Activated naive CD8-positive, alpha-beta T cell (primary cell): ENCODE results near the gene ANKRD62.

ENCODE experiments used
- H3K27ac Mint-ChIP-seq: one replicate; pipeline ENCODE4 v1.8.0; 2021; ENCODE audit warnings: mixed read lengths
- H3K27me3 Mint-ChIP-seq: one replicate; pipeline ENCODE4 v1.8.0; 2021; ENCODE audit warnings: mixed read lengths
- H3K36me3 Mint-ChIP-seq: one replicate; pipeline ENCODE4 v1.8.0; 2021; ENCODE audit warnings: mixed read lengths
- H3K4me1 Mint-ChIP-seq: one replicate; pipeline ENCODE4 v1.8.0; 2021; ENCODE audit warnings: low read depth, mixed read lengths
- H3K4me3 Mint-ChIP-seq: one replicate; pipeline ENCODE4 v1.8.0; 2021; ENCODE audit warnings: mild to moderate bottlenecking, mixed read lengths
- H3K9me3 Mint-ChIP-seq: one replicate; pipeline ENCODE4 v1.8.0; 2021; ENCODE audit warnings: low read depth, mixed read lengths

Gene ANKRD62

GRCh38 chr18:12093520-12094257 lies at the start of gene ANKRD62:
Gene ANKRD62 (plus strand): TSS chr18:12093843. CDS start chr18:12094018, 175 bp downstream.
- Mint-ChIP-seq H3K4me3 (no peak within 1 kb of the TSS), H3K36me3 (no peaks in the 10 kb centered on the region), H3K27ac (no peak within 1 kb of the TSS), H3K27me3 (peaks cover 5% of the 10 kb centered on the region), H3K9me3 (no peaks in the 10 kb centered on the region), H3K4me1 (no peaks in the 10 kb centered on the region)

- Mint-ChIP-seq H3K4me1 (no peaks in the 10 kb centered on the region), H3K4me3 (no peak overlapping the region), H3K9me3 (no peaks in the 10 kb centered on the region), H3K36me3 (no peaks in the 10 kb centered on the region), H3K27me3 (no peaks in the 10 kb centered on the region), H3K27ac (no peak overlapping the region)
Measured at GRCh38 chr18:12044591-12044990, 49.1 kb upstream of the ANKRD62 start.

- Mint-ChIP-seq H3K27me3 (no peaks in the 10 kb centered on the region), H3K4me1 (no peaks in the 10 kb centered on the region), H3K9me3 (no peaks in the 10 kb centered on the region), H3K4me3 (no peak overlapping the region), H3K36me3 (no peaks in the 10 kb centered on the region), H3K27ac (no peak overlapping the region)
Measured at GRCh38 chr18:12046046-12046750, 47.4 kb upstream of the ANKRD62 start.

- H3K27me3 Mint-ChIP-seq: no peaks in the 10 kb centered on the region
- no peak overlapping the region for H3K27ac Mint-ChIP-seq
- H3K4me1 Mint-ChIP-seq: no peaks in the 10 kb centered on the region
- H3K4me3 Mint-ChIP-seq: no peak overlapping the region
- no peaks in the 10 kb centered on the region for H3K36me3 Mint-ChIP-seq
- H3K9me3 Mint-ChIP-seq: no peaks in the 10 kb centered on the region
Measured at GRCh38 chr18:12046751-12047335, 46.8 kb upstream of the ANKRD62 start.

GRCh38 chr18:12048010-12048826 lies 45.4 kb upstream of the ANKRD62 start:
- no peak overlapping the region for H3K4me3 Mint-ChIP-seq
- peaks cover 3% of the 10 kb centered on the region for H3K27me3 Mint-ChIP-seq
- H3K36me3 Mint-ChIP-seq: no peaks in the 10 kb centered on the region
- H3K27ac Mint-ChIP-seq: no peak overlapping the region
- H3K4me1 Mint-ChIP-seq: no peaks in the 10 kb centered on the region
- H3K9me3 Mint-ChIP-seq: no peaks in the 10 kb centered on the region

GRCh38 chr18:12048827-12049175 lies 44.8 kb upstream of the ANKRD62 start:
- no peaks in the 10 kb centered on the region for H3K9me3 Mint-ChIP-seq
- H3K27me3 Mint-ChIP-seq: peaks cover 3% of the 10 kb centered on the region
- no peak overlapping the region for H3K4me3 Mint-ChIP-seq
- no peak overlapping the region for H3K27ac Mint-ChIP-seq
- no peaks in the 10 kb centered on the region for H3K4me1 Mint-ChIP-seq
- no peaks in the 10 kb centered on the region for H3K36me3 Mint-ChIP-seq

GRCh38 chr18:12049978-12050811 lies 43.4 kb upstream of the ANKRD62 start:
- Mint-ChIP-seq H3K27me3 (peaks cover 6% of the 10 kb centered on the region), H3K27ac (no peak overlapping the region), H3K4me1 (no peaks in the 10 kb centered on the region), H3K36me3 (no peaks in the 10 kb centered on the region), H3K9me3 (no peaks in the 10 kb centered on the region), H3K4me3 (no peak overlapping the region)

- no peak overlapping the region for H3K4me3 Mint-ChIP-seq
- H3K36me3 Mint-ChIP-seq: no peaks in the 10 kb centered on the region
- no peaks in the 10 kb centered on the region for H3K9me3 Mint-ChIP-seq
- H3K27ac Mint-ChIP-seq: no peak overlapping the region
- H3K4me1 Mint-ChIP-seq: no peaks in the 10 kb centered on the region
- peaks cover 6% of the 10 kb centered on the region for H3K27me3 Mint-ChIP-seq
Measured at GRCh38 chr18:12052866-12053265, 40.8 kb upstream of the ANKRD62 start.

- no peaks in the 10 kb centered on the region for H3K36me3 Mint-ChIP-seq
- H3K4me3 Mint-ChIP-seq: no peak overlapping the region
- H3K4me1 Mint-ChIP-seq: no peaks in the 10 kb centered on the region
- H3K27me3 Mint-ChIP-seq: peaks cover 6% of the 10 kb centered on the region
- no peak overlapping the region for H3K27ac Mint-ChIP-seq
- no peaks in the 10 kb centered on the region for H3K9me3 Mint-ChIP-seq
Measured at GRCh38 chr18:12053289-12053688, 40.4 kb upstream of the ANKRD62 start.

GRCh38 chr18:12056034-12056883 lies 37.4 kb upstream of the ANKRD62 start:
- H3K36me3 Mint-ChIP-seq: no peaks in the 10 kb centered on the region
- H3K27me3 Mint-ChIP-seq: peaks cover 6% of the 10 kb centered on the region
- no peaks in the 10 kb centered on the region for H3K4me1 Mint-ChIP-seq
- H3K9me3 Mint-ChIP-seq: no peaks in the 10 kb centered on the region
- H3K4me3 Mint-ChIP-seq: no peak overlapping the region
- H3K27ac Mint-ChIP-seq: no peak overlapping the region

GRCh38 chr18:12056884-12057402 lies 36.7 kb upstream of the ANKRD62 start:
- Mint-ChIP-seq H3K36me3 (no peaks in the 10 kb centered on the region), H3K4me1 (no peaks in the 10 kb centered on the region), H3K4me3 (no peak overlapping the region), H3K9me3 (no peaks in the 10 kb centered on the region), H3K27ac (no peak overlapping the region), H3K27me3 (peaks cover 6% of the 10 kb centered on the region)

- no peaks in the 10 kb centered on the region for H3K4me1 Mint-ChIP-seq
- peaks cover 6% of the 10 kb centered on the region for H3K27me3 Mint-ChIP-seq
- no peaks in the 10 kb centered on the region for H3K9me3 Mint-ChIP-seq
- no peaks in the 10 kb centered on the region for H3K36me3 Mint-ChIP-seq
- no peak overlapping the region for H3K27ac Mint-ChIP-seq
- H3K4me3 Mint-ChIP-seq: no peak overlapping the region
Measured at GRCh38 chr18:12057419-12058039, 36.1 kb upstream of the ANKRD62 start.
